Lower leg skin (tissue), 3 donors: Measurements from ENCODE around the gene FAM111A.

ENCODE experiments used
- CTCF ChIP-seq, 3 donors: fragments of 450-650 bp; IDR thresholded peaks; one replicate each; pipeline ENCODE4 v1.5.1; 2016; ENCODE audit warnings: antibody characterized with exemption in 3 of 3, mild to moderate bottlenecking in 3 of 3, moderate library complexity in 2 of 3
- POLR2A ChIP-seq, 2 donors: fragments of 450-650 bp; IDR thresholded peaks; one replicate each; pipeline ENCODE4 v1.6.1; 2016 to 2017; ENCODE audit warnings: antibody characterized with exemption in 2 of 2, mild to moderate bottlenecking in 1 of 2, moderate library complexity in 1 of 2

- TF ChIP-seq CTCF (IDR thresholded peaks at IDR 0.05) (no peak), POLR2A (IDR thresholded peaks at IDR 0.05) (no peak)
Measured at GRCh38 chr11:59189986-59190385, 47.3 kb downstream of the FAM111A start.
